K562 (cell line): ENCODE measurements around the gene DNALI1. TPM values are rescaled to one million over a fixed set of nuclear protein-coding genes. Genes with fewer than 3 reads are reported as not detected.

ENCODE experiments used
- BMI1 ChIP-seq: fragments of 150-350 bp; IDR thresholded peaks from 2 replicates; pipeline ENCODE4 v1.6.1; 2014; ENCODE audit warnings: low read length
- CBX3 ChIP-seq, 2 experiments: IDR thresholded peaks; 1 replicate in 1 of 2; 2 replicates in 1 of 2; pipeline ENCODE4 v1.6.1; 2012; ENCODE audit warnings: inconsistent platforms in 2 of 2, low read length in 2 of 2, borderline replicate concordance in 1 of 2, control low read depth in 1 of 2
- CCNT2 ChIP-seq: IDR thresholded peaks from 2 replicates; pipeline ENCODE4 v1.6.1; 2011; ENCODE audit warnings: borderline replicate concordance, low read depth, mild to moderate bottlenecking, moderate library complexity, mixed read lengths, low read length; ENCODE audit not compliant: insufficient read length; ENCODE audit errors: extremely low read depth
- CSDE1 ChIP-seq, 2 experiments: fragments of 450-650 bp; IDR thresholded peaks; 2 replicates each; pipeline ENCODE4 v1.6.1; 2016; ENCODE audit warnings: mild to moderate bottlenecking in 1 of 2
- E2F6 ChIP-seq, 2 experiments: IDR thresholded peaks; 2 replicates each; pipeline ENCODE4 v1.6.1; 2011; ENCODE audit warnings: borderline replicate concordance in 1 of 2, control low read depth in 1 of 2, low read depth in 1 of 2, low read length in 1 of 2, mild to moderate bottlenecking in 1 of 2, mixed read lengths in 1 of 2, moderate library complexity in 1 of 2; ENCODE audit not compliant: insufficient read depth in 1 of 2, insufficient read length in 1 of 2, poor library complexity in 1 of 2, severe bottlenecking in 1 of 2; ENCODE audit errors: extremely low read depth in 1 of 2
- FUS ChIP-seq: fragments of 200-400 bp; formaldehyde crosslinking; optimal IDR thresholded peaks from 2 replicates; pipeline ENCODE3; 2017; ENCODE audit warnings: low read depth, low read length
- HNRNPL ChIP-seq: fragments of 200-400 bp; formaldehyde crosslinking; IDR thresholded peaks from 2 replicates; pipeline ENCODE4 v1.6.1; 2017; ENCODE audit warnings: low read depth, mild to moderate bottlenecking, low read length
- KAT2B ChIP-seq: IDR thresholded peaks from one replicate; pipeline ENCODE4 v1.6.1; 2012; ENCODE audit warnings: low read depth, mild to moderate bottlenecking, control low read depth, inconsistent platforms, low read length, moderate library complexity
- KLF10 ChIP-seq: fragments of 250-450 bp; sonication (Bioruptor Pico); IDR thresholded peaks from 2 replicates; pipeline ENCODE4 v1.6.1; 2021; ENCODE audit warnings: matching md5 sums
- PHTF2 ChIP-seq: fragments of 250-450 bp; sonication (Bioruptor Pico); IDR thresholded peaks from 2 replicates; pipeline ENCODE4 v1.5.0; 2021; ENCODE audit warnings: mild to moderate bottlenecking
- PURB ChIP-seq: sonication (generic); formaldehyde crosslinking; IDR thresholded peaks from 2 replicates; pipeline ENCODE4 v1.9.0; 2021; ENCODE audit warnings: low read depth, mild to moderate bottlenecking, missing genetic modification reagents
- RBM25 ChIP-seq: fragments of 200-400 bp; formaldehyde crosslinking; IDR thresholded peaks from 2 replicates; pipeline ENCODE4 v1.6.1; 2018; ENCODE audit warnings: low read length, low read depth, moderate library complexity; ENCODE audit not compliant: severe bottlenecking
- REST ChIP-seq, 2 experiments: fragments of 450-650 bp; formaldehyde crosslinking in 1 of 2; IDR thresholded peaks; 2 replicates each; pipeline versions ENCODE4 v1.4.0 to v1.6.1; 2014 to 2020; ENCODE audit warnings: mild to moderate bottlenecking in 2 of 2, borderline replicate concordance in 1 of 2, low read depth in 1 of 2
- SMARCA5 ChIP-seq: fragments of 450-650 bp; IDR thresholded peaks from 2 replicates; pipeline ENCODE4 v1.6.1; 2016
- U2AF1 ChIP-seq: fragments of 200-400 bp; formaldehyde crosslinking; optimal IDR thresholded peaks from 2 replicates; pipeline ENCODE3; 2017; ENCODE audit warnings: mild to moderate bottlenecking, low read depth, low read length, moderate library complexity
- YY1 ChIP-seq, 3 experiments: IDR thresholded peaks; 2 replicates each; pipeline ENCODE4 v1.6.1; 2011; ENCODE audit warnings: low read length in 2 of 3, mild to moderate bottlenecking in 2 of 3, moderate library complexity in 2 of 3, borderline replicate concordance in 1 of 3, control low read depth in 1 of 3, low read depth in 1 of 3; ENCODE audit not compliant: insufficient read depth in 3 of 3, insufficient replicate concordance in 2 of 3, control insufficient read depth in 1 of 3, insufficient read length in 1 of 3; ENCODE audit errors: extremely low read depth in 1 of 3
- ZNF184 ChIP-seq: sonication (generic); formaldehyde crosslinking; IDR thresholded peaks from 2 replicates; pipeline ENCODE4 v1.5.0; 2020; ENCODE audit warnings: missing genetic modification reagents
- polyA plus RNA-seq, 8 experiments: library from polyadenylated mRNA; depleted of rRNA in 4 of 8; stranded (reverse) in 5 of 8; unstranded in 3 of 8; fragments of >200 nt; fragmentation: Nextera tagmentation in 2 of 8; fragmentation: Illumina TruSeq in 1 of 8; extraction: Ambion mirVana in 2 of 8; extraction: Trizol in 1 of 8; gene quantifications; 2 replicates each; pipeline versions ENCODE4 v1.2.1 to v1.2.3, GENCODE V29; 2011 to 2014; ENCODE audit warnings: inconsistent platforms in 1 of 8, missing spikeins in 1 of 8
- total RNA-seq, 7 experiments: library from RNA; depleted of rRNA in 6 of 7; stranded (reverse); fragments of >200 nt in 6 of 7; fragmentation: Illumina TruSeq in 2 of 7; extraction: Trizol in 2 of 7; gene quantifications; 2 replicates each; pipeline versions ENCODE4 v1.2.1 to v1.2.3, GENCODE V29; 2011 to 2021; ENCODE audit warnings: low replicate concordance in 1 of 7

Gene DNALI1
- total and polyA plus RNA-seq, 9 of the 15 experiments (the other 6 are each of a cell fraction or from before 2014, with no cell fraction given): 0.87 to 5.6 (median 1.2) TPM

DNA sequence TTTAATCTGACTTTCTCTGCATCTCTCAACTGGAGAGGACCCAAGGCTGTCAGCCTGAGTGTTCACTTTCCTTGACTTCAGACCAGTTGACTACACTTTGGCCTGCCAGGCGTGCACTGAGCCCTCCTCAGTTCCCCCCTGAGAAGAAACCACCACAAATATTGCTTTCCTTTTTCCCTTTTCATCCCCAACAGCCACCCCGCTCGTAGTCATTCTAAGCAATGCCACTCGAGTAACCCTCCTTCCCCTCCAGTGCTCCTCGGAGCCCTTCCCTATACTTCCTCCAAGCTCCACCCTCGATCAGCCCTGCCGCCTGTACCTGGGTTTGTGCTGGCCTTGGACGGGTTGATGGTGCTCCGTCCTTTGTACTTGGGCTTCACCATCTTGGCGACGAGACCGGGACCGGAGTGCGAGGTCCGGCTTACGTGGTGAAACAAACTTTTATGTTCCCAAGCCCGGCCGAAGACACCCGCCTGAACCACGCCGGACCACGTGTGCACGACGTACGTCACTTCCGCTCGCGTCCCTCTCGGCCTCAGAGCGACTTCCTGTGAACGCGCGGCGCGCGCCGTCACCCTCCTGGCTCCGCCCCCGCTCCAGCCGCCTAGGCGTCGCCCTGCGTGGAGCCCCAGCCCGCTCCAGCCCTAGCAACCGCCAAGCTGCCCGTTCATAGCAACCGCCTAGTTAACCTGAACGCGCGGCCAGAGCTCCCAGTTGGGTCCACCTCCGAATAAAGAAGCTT is 38.9 kb downstream of the DNALI1 start, which contains the start of gene GNL2 (continued):
- TF ChIP-seq YY1 (IDR thresholded peaks at IDR 0.05; ENCODE audit: borderline replicate concordance in 1 of 3, control insufficient read depth in 1 of 3, extremely low read depth in 1 of 3, insufficient read depth in 3 of 3, insufficient read length in 1 of 3, insufficient replicate concordance in 2 of 3, low read depth in 1 of 3, low read length in 2 of 3) (peak in 1 of 3 experiments; percentile 29), SMARCA5 (no peak), REST (IDR thresholded peaks at IDR 0.05; ENCODE audit: borderline replicate concordance) (peak; percentile 48), REST (CRISPR knock-in tag; IDR thresholded peaks at IDR 0.05; ENCODE audit: low read depth) (peak; percentile 81; the same call in 1 of the 2 replicates), KLF10 (CRISPR knock-in tag) (no peak), RBM25 (no peak), KAT2B (no peak), CCNT2 (peak; percentile 48), PHTF2 (no peak), CSDE1 (IDR thresholded peaks at IDR 0.05) (no peak), HNRNPL (no peak), PURB (CRISPR knock-in tag) (no peak), BMI1 (no peak; the same call in 1 of the 2 replicates), ZNF184 (CRISPR knock-in tag) (no peak), E2F6 (IDR thresholded peaks at IDR 0.05; ENCODE audit: borderline replicate concordance in 1 of 2, extremely low read depth in 1 of 2, insufficient read depth in 1 of 2, insufficient read length in 1 of 2, low read depth in 1 of 2, low read length in 1 of 2, poor library complexity in 1 of 2, severe bottlenecking in 1 of 2) (peak; percentile 82 to 85), FUS (no peak), CBX3 (IDR thresholded peaks at IDR 0.05; ENCODE audit: borderline replicate concordance in 1 of 2, low read length in 2 of 2) (no peak; a peak in 1 of 3 replicates), U2AF1 (no peak)
